Measurements from ENCODE around the gene STMN3. TPM values are rescaled to one million over a fixed set of nuclear protein-coding genes. Genes with fewer than 3 reads are reported as not detected.

STMN3 gene
- total RNA-seq, 4 donors from 2014 or later = 2.4 to 6.4 (median 4.7) TPM

- no peak for TF ChIP-seq CTCF (IDR thresholded peaks at IDR 0.05; ENCODE audit: low read depth)
Observed at GRCh38 chr20:63643946-63644345, 9.3 kb downstream of the STMN3 start.

GRCh38 chr20:63643499-63643898 is 9.7 kb downstream of the STMN3 start:
- TF ChIP-seq CTCF (IDR thresholded peaks at IDR 0.05; ENCODE audit: low read depth) = no peak

GRCh38 chr20:63642527-63643247 is 10.5 kb downstream of the STMN3 start:
- no peak for TF ChIP-seq CTCF (IDR thresholded peaks at IDR 0.05; ENCODE audit: low read depth)

- TF ChIP-seq CTCF (IDR thresholded peaks at IDR 0.05; ENCODE audit: low read depth) = no peak
Observed at GRCh38 chr20:63641792-63642523, 11.3 kb downstream of the STMN3 start.

- TF ChIP-seq CTCF (IDR thresholded peaks at IDR 0.05; ENCODE audit: low read depth) = no peak
Observed at GRCh38 chr20:63641146-63641791, 12.0 kb downstream of the STMN3 start.

- no peak for TF ChIP-seq CTCF (IDR thresholded peaks at IDR 0.05; ENCODE audit: low read depth)
Observed at GRCh38 chr20:63640086-63640485, 13.1 kb downstream of the STMN3 start.
